Stimulated activated CD4-positive, alpha-beta T cell treated with anti-CD3 and anti-CD28 coated beads, Interleukin-4, amount 100 ng/mL, for 24 hours (primary cell): ENCODE data around the gene ERG.

Experiments used
- DNase-seq: peaks from one replicate; pipeline ENCODE4 v3.0.0-alpha.2; 2020

Gene ERG

GRCh38 chr21:38430401-38430984, 67.8 kb downstream of the ERG start:
- DNase-seq: no peak

DNA sequence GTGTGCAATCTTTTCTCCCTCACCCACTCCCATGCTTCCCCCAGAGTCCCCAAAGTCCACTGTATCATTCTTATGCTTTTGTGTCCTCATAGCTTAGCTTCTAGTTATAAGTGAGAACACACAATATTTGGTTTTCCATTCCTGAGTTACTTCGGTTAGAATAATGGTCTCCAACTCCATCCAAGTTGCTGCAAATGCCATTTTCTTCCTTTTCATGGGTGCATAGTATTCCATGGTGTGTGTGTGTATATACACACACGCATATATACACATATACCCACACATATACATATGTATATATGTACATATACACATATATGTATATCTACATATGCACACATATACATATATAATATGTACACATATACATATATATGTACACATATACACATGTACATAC, 69.3 kb downstream of the ERG start:
- DNase-seq: no peak

DNA sequence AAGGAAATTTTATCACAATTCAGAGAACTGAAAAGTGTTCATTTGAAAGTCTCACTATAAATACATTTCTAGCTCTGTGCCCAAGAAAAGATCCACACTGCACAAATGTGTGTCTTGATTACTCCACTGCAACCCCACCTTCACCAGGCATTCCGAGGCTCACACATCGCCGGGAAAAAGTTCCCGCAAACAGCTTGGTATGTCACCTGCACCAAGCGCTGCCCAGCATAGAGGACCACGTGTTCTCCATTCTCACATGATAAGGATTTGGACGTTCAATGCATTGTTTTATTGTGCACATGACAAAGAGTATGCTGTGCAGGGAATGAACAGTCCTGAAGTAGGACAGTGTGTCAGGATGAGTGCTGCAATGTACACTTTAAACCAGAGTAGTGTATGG, 70.1 kb downstream of the ERG start:
- no peak for DNase-seq

GRCh38 chr21:38424305-38425019, 73.8 kb downstream of the ERG start:
- DNase-seq: no peak

DNA sequence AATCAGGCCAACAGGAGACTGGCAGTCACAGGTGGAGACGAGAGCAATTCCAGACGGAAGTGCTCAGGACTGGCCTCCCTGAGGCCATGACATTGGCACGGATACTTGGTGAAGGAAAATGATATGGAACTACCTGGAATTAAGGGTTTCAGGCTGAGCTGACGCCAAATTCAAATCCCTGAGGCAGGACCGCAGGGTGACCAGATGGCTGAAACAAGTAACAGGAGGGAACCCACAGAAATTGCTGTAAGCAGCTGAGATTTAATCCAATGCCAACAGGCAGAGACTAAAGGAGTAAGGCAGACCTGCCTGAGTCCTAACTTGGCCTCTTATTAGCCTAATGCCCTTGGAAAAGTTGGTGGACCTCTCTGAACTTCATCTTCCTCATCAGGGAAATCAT, 76.2 kb downstream of the ERG start:
- DNase-seq: no peak

DNA sequence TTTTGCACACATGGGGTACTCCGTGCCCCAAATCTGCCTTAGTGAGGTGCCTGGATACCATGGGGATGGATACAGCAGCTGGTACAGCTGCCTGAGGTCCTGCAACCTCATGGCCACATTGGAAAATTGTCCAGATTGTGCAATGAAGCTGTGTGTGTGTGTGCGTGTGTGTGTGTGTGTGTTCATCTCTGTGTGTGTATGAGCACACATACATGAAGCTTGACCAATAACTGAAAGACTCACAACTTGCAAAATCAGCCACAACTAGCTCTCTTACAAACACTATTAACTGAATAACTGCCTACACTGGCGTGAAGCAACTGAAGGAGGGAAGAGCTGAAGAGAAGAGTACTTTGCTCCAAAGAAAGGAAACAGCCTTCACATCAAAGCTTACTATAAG, 78.1 kb downstream of the ERG start:
- no peak for DNase-seq

- DNase-seq: no peak
Measured at GRCh38 chr21:38417726-38418125, 80.6 kb downstream of the ERG start.

DNA sequence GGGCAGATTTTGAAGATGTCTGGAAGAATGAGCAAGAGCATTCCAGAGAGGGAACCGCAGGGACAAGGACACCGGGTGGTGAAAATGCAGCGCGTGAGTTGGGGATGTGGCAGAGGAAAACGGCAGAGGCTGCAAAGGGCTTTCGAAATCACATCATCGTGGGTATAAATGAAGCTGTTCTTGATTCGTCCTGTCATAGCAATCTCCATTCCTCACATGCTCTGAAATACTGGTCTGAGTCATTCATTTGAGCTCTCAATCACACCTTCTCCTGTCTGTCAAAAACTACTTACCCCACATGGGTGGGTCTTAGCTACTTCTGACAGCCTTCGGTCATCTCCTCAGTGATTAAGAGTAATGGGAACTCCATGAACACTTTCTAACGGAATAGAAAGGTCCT, 81.5 kb downstream of the ERG start:
- DNase-seq: no peak

DNA sequence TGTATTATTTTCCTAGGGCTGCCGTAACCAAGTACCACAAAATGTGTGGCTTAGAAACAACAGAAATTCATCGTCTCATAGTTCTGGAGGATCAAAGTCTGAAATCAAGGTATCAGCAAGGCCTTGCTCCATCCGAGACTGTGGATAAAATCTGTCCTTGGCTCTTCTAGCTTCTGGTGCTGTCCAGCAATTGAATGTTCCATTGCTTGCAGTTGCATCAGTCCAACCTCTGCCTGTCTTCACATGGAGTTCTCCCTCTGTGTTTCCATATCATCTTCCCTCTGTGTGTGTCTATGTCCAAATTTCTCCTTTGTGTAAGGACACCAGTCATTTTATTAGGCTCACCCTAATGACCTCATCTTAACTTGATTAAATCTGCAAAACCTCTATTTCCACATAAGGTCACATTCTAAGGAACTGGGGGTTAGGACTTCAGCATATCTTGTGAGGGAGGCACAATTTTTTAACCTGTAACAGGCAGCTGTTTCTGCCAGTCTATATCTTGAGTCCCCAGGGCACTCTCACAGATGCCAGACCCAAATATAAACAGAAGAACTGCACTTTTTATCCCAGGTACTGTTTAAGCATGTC, 84.2 kb downstream of the ERG start:
- DNase-seq: no peak

GRCh38 chr21:38410466-38410865, 87.8 kb downstream of the ERG start:
- DNase-seq: no peak

DNA sequence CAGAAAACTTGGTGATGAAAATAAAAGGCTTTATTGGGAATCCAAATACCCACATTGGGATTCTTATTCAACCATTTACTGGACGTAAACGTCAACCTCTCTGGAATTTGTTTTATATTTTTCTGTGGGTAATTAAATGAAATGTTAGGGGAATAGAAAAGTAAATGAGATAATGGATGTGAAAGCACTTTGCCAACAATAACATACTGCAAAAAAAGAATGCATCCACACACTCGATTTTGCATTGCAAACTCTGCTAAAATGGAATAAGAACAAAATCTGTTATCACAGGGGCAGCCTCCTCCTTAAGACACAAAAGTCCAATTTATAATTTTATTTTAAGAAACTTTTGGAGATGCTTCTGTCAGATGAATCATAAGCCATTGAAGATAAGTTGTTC, 88.4 kb downstream of the ERG start:
- no peak for DNase-seq

- no peak for DNase-seq
Measured at GRCh38 chr21:38404177-38404576, 94.1 kb downstream of the ERG start.

- DNase-seq: no peak
Measured at GRCh38 chr21:38402795-38403194, 95.5 kb downstream of the ERG start.

DNA sequence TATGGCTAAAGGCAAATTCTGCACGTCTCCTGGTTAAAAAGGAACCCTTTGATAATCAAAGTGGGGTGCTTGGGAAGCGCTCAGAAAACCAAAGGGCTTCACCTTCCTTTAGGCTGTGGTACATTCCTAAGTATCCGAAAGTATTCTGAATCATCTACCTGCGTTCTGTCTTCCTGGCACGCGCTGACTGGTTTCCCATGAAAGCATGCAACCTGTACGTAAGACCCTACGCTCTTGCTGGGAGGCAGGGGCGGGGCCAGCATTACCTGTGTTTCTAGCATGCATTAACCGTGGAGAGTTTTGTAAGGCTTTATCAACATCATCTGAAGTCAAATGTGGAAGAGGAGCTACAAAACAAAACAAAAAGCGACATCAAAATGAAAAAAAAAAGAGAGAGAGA, 96.0 kb downstream of the ERG start:
- DNase-seq: no peak

- no peak for DNase-seq
Measured at GRCh38 chr21:38401191-38401926, 96.9 kb downstream of the ERG start.

DNA sequence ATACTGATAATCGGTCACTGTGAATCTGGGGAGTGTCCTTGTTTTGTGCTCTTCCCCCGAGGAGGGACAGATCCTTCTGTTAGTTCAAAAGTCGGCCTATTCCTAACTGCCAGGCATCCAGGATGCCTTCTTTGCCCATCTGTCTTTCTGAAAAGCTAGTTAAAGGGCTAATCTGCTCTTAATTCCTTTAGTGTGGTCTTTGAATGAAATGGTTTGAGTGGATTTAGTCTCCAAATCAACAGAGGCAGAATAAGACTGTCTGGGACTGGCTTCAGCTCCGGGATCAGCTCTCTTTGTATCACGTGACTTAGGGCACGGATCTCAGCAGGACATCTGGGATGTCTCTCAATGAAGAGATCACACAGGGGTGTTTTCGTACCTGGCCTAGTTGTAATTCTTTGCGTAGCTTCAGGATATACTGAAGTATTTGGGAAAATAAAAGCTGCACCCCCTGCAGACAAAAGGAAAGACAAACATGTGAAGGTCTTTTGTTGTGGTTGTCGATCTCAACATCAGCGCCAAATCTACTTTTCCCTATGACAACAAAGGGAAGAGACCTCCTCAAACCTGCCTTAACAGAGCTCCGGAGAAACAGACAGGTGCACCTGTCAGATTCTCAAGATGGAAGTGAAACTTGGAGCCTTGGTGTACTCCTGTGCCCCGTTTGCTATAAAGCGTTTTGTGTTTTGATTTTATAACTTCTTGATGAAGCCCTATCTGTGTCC, 97.9 kb downstream of the ERG start:
- no peak for DNase-seq

DNA sequence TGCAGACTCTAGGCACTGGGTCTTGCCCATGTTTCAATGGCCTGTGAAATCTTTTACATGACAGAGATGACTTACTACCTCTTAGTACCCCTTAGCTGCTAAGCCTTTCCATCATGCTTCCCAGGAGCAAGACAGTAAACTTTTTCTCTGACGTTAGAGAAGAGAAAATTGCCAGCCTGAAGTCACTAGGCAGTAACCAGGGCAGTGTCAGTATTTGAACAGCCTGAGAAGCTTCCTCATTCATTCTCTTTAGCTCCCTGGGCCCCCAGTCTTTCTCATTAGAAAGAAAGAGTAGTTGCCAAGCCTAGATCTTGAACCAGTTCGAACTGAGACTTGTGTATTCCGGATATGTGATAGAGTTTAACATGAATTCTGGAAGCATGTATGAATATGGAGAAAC, 99.2 kb downstream of the ERG start:
- DNase-seq: no peak

- no peak for DNase-seq
Measured at GRCh38 chr21:38396325-38396724, 102.0 kb downstream of the ERG start.

- no peak for DNase-seq
Measured at GRCh38 chr21:38395581-38395980, 102.7 kb downstream of the ERG start.

DNA sequence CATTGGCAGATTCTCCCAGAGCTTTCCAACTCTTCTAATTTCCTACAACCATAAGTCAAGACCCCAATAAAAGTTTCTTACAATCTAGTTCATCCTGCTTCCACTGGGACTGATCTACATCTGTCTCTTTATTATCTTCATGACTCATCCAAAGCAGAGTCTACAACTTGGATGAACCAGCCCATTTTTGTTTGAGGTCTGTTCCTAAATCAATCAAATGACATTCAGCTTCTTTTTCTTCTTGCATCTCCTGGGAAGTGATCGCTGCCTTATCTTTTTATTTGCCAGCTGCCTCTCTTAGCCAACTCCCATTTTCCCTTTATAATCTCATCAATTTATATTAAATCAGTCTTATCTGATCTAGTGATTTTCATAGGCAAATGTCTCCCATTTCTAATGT, 105.6 kb downstream of the ERG start:
- no peak for DNase-seq

DNA sequence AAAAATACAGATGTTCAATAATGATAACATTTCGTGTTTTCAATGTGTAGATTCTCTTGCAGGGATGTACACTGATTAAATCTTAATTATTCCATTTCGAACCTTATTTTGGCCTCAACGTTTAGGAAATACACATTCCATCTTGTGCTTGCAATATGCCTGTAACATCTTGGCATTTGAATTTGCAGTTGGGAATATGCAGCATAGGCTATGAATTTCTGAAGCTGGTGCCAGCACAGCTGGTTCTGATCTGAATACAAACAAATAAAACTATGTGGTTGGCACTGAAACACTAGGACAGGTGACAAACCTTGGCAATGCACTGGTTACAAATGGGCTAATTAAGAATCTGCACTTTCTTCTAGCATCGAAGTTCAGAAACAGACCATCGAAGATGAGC, 108.4 kb downstream of the ERG start:
- DNase-seq: no peak

DNA sequence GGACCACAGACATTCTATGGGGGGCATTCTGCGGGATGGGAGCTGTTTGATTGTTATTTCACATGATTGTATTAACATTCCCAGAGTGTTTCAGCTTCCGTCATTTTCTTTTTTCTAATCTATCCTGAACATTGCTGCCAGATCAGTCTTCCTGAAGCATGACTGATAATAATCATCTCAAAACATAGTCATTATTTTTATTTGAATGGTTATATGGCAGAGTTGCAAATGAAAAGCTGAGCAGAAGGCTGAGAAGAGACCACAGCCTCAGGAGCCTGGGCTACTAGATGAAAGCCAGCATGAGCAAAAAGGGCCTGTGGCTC, 109.0 kb downstream of the ERG start:
- no peak for DNase-seq

GRCh38 chr21:38388647-38389353, 109.5 kb downstream of the ERG start:
- no peak for DNase-seq
